OCI-LY1 (cell line): ENCODE measurements around the gene ITIH2.
A peak's percentile ranks its signal among the peaks of the same experiment; 100 is the strongest.

ENCODE experiments used
- H2AFZ ChIP-seq: fragments of 200-600 bp; sonication (generic), shearing (Covaris generic); 2 replicates; pipeline ENCODE4 v1.6.0; 2014; ENCODE audit warnings: antibody characterized with exemption, mild to moderate bottlenecking, low read length
- H3F3A ChIP-seq: fragments of 200-600 bp; sonication (generic), shearing (Covaris generic); 2 replicates; pipeline ENCODE4 v1.6.0; 2014; ENCODE audit warnings: mild to moderate bottlenecking, antibody characterized with exemption, low read length, moderate library complexity; ENCODE audit not compliant: insufficient read depth
- H3K27ac ChIP-seq: fragments of 200-600 bp; sonication (generic); 2 replicates; pipeline ENCODE4 v1.5.1; 2014; ENCODE audit warnings: low read length, mixed run types, mild to moderate bottlenecking, low read depth; ENCODE audit not compliant: poor library complexity, severe bottlenecking
- H3K27me3 ChIP-seq: fragments of 200-600 bp; sonication (generic); 2 replicates; pipeline ENCODE4 v1.6.0; 2014; ENCODE audit warnings: antibody characterized with exemption, mild to moderate bottlenecking, low read length, moderate library complexity; ENCODE audit not compliant: insufficient read depth
- H3K36me3 ChIP-seq: fragments of 200-600 bp; sonication (generic); 2 replicates; pipeline ENCODE4 v1.6.1; 2014; ENCODE audit warnings: mild to moderate bottlenecking, antibody characterized with exemption, low read length, moderate library complexity, mixed read lengths; ENCODE audit not compliant: insufficient read depth
- H3K4me1 ChIP-seq: fragments of 200-600 bp; sonication (generic); 2 replicates; pipeline ENCODE4 v1.5.1; 2014; ENCODE audit warnings: mild to moderate bottlenecking, low read length, moderate library complexity; ENCODE audit not compliant: insufficient read depth, severe bottlenecking
- H3K4me2 ChIP-seq: fragments of 200-600 bp; sonication (generic), shearing (Covaris generic); 2 replicates; pipeline ENCODE4 v1.6.1; 2014; ENCODE audit warnings: low read length
- H3K4me3 ChIP-seq: fragments of 200-600 bp; sonication (generic); 2 replicates; pipeline ENCODE4 v1.5.1; 2014; ENCODE audit warnings: low read length, low read depth, mild to moderate bottlenecking, mixed read lengths; ENCODE audit not compliant: poor library complexity, severe bottlenecking
- H3K79me2 ChIP-seq: fragments of 200-600 bp; shearing (Covaris generic); 2 replicates; pipeline ENCODE4 v1.6.1; 2016; ENCODE audit warnings: mixed run types, low read length, mixed read lengths; ENCODE audit not compliant: insufficient read depth
- H3K9ac ChIP-seq: fragments of 200-600 bp; sonication (generic), shearing (Covaris generic); 2 replicates; pipeline ENCODE4 v1.6.1; 2014; ENCODE audit warnings: mild to moderate bottlenecking, low read length, mixed read lengths
- H3K9me2 ChIP-seq: fragments of 200-600 bp; sonication (generic), shearing (Covaris generic); 2 replicates; pipeline ENCODE4 v1.6.1; 2014; ENCODE audit warnings: low read depth, mild to moderate bottlenecking, low read length, mixed read lengths
- H3K9me3 ChIP-seq: fragments of 200-600 bp; shearing (Covaris generic); 2 replicates; pipeline ENCODE4 v1.6.1; 2014; ENCODE audit warnings: low read length, mixed read lengths
- H4K20me1 ChIP-seq: fragments of 200-600 bp; sonication (generic), shearing (Covaris generic); 2 replicates; pipeline ENCODE4 v1.6.0; 2016; ENCODE audit warnings: mild to moderate bottlenecking, low read length; ENCODE audit not compliant: insufficient read depth
- EZH2 ChIP-seq: fragments of 200-600 bp; sonication (generic), shearing (Covaris generic); IDR thresholded peaks from 2 replicates; pipeline ENCODE4 v1.8.0; 2017; ENCODE audit warnings: borderline replicate concordance, mixed run types, mild to moderate bottlenecking, antibody characterized with exemption, low read length, moderate library complexity, mixed read lengths
- TF ChIP-seq, protein P1 (sequence below): fragments of 200-600 bp; sonication (generic), shearing (Covaris generic); IDR thresholded peaks from 2 replicates; pipeline ENCODE4 v1.5.1; 2017; ENCODE audit warnings: mild to moderate bottlenecking, antibody characterized with exemption, low read length, moderate library complexity, mixed read lengths

ITIH2 gene

DNA sequence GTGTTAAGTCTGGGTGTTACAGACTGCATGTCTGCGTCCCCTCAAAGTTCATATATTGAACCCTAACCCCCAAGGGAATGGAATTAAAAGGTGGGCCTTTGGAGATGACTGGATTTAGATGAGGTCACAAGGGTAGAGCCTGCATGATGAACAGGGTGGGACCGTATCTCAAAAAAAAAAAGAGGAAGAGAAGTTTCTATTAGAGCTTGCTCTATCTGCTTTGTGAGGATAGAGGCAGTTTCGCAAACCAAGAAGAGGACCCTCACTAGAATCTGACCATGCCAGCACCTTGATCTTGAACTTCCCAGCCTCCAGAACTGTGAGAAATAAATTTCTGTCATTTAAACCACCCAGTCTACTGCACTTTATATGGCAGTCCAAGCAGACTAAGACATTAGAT is 83.3 kb downstream of the ITIH2 start:
- Histone ChIP-seq H2AFZ (no peak overlapping the region), H3K4me2 (peak overlapping the region; percentile 76), H3K36me3 (peaks cover 27% of the 10 kb centered on the region), H3K27me3 (no peaks in the 10 kb centered on the region), H3K9ac (peak overlapping the region; percentile 89; the same call in 1 of the 2 replicates), H3F3A (no peaks in the 10 kb centered on the region), H3K9me2 (no peaks in the 10 kb centered on the region), H3K4me3 (peak overlapping the region; percentile 96), H3K79me2 (peaks cover 82% of the 10 kb centered on the region), H3K9me3 (no peaks in the 10 kb centered on the region), H3K4me1 (peaks cover 39% of the 10 kb centered on the region), H4K20me1 (no peaks in the 10 kb centered on the region), H3K27ac (no peak overlapping the region)
- TF ChIP-seq, protein P1, sequence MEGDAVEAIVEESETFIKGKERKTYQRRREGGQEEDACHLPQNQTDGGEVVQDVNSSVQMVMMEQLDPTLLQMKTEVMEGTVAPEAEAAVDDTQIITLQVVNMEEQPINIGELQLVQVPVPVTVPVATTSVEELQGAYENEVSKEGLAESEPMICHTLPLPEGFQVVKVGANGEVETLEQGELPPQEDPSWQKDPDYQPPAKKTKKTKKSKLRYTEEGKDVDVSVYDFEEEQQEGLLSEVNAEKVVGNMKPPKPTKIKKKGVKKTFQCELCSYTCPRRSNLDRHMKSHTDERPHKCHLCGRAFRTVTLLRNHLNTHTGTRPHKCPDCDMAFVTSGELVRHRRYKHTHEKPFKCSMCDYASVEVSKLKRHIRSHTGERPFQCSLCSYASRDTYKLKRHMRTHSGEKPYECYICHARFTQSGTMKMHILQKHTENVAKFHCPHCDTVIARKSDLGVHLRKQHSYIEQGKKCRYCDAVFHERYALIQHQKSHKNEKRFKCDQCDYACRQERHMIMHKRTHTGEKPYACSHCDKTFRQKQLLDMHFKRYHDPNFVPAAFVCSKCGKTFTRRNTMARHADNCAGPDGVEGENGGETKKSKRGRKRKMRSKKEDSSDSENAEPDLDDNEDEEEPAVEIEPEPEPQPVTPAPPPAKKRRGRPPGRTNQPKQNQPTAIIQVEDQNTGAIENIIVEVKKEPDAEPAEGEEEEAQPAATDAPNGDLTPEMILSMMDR: no peak

DNA sequence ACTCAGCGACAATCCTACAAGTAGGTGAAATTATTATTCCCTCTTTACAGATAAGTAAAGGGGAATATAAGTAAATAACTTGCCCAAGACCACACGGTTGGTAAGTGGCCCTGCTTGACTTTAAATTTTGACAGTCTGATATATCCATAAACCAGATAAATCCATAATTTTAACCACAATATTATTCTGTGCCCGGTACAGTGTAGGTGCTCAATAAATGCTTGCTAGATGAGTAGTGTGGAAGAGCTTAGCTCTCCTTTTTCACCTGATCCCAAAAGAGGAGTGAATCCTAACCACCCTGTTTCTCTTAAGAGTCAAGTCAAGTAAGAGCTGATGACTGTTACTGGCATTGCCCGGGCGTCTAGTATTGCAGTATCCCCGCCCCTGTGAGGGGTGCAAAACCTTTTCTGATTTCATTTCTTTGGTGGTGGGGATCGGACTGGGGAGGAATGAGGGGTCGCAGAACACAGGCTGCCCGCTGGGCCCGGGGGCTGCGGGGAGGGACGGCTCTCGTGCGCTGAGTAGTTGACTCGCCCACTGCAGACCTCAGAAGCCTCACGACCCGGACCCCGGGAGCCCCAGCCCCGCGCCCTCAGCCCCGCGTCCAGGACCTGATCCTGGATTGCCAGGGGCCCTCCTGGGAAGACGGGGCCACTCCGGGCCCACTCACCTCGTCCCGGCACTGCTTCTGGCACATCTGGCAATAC is 84.2 kb downstream of the ITIH2 start:
- H2AFZ ChIP-seq: no peak overlapping the region
- peaks cover 39% of the 10 kb centered on the region for H3K4me1 ChIP-seq
- no peaks in the 10 kb centered on the region for H3K9me2 ChIP-seq
- no peaks in the 10 kb centered on the region for H3F3A ChIP-seq
- TF ChIP-seq, protein P1: no peak
- H3K36me3 ChIP-seq: peaks cover 34% of the 10 kb centered on the region
- peaks cover 91% of the 10 kb centered on the region for H3K79me2 ChIP-seq
- peak overlapping the region; percentile 89 for H3K9ac ChIP-seq
- H3K9me3 ChIP-seq: no peaks in the 10 kb centered on the region
- H4K20me1 ChIP-seq: no peaks in the 10 kb centered on the region
- H3K27ac ChIP-seq: no peak overlapping the region
- H3K27me3 ChIP-seq: no peaks in the 10 kb centered on the region
- peak overlapping the region; percentile 76 for H3K4me2 ChIP-seq
- H3K4me3 ChIP-seq: peak overlapping the region; percentile 96

DNA sequence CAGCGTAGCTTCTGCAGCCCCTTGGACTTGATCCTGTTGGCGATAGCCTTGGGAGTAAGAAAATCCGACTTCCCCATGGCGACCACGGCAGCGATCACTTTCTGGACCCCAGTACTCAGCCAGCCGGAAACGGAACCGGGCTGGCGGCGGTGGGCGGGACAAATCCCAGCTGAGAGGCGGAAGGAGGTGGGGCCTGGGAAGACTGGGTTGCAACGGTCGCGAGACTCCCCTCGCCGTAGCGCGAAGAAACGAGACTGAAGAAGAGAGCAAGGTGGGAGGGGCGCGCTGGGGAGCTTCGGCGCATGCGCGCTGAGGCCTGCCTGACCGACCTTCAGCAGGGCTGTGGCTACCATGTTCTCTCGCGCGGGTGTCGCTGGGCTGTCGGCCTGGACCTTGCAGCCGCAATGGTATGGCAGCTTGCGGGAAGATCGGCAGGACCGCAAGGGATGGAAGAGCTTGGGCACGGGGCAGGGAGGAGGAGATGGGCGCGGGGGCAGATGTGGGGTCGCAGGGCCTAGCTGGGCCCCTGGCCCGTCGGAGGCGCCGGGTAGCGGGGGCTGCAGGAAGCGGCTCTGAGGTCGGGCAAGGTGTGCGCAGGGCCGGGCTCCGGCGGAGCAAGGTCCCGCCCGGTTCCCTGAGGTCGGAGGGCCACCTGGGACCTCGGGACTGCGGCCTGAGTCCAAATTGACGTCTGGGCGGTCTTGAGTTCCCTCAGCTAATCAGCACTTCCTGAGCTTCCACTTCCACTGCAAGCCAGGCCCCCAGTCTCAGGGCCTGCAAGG is 84.9 kb downstream of the ITIH2 start, which contains the start of the genes ATP5F1C and KIN:
Gene ATP5F1C (plus strand): TSS at position 321 of the 782 bp plus-strand sequence. CDS start 31 bp downstream, at position 352.
Gene KIN (minus strand): TSS at position 137 of the 782 bp plus-strand sequence. CDS start 60 bp downstream, at position 77.
- no peak within 1 kb of the TSS for H2AFZ ChIP-seq
- no peaks in the 10 kb centered on the region for H3K27me3 ChIP-seq
- H3K9me3 ChIP-seq: no peaks in the 10 kb centered on the region
- no peaks in the 10 kb centered on the region for H3F3A ChIP-seq
- H3K9me2 ChIP-seq: no peaks in the 10 kb centered on the region
- no peaks in the 10 kb centered on the region for H4K20me1 ChIP-seq
- H3K27ac ChIP-seq: peak within 1 kb of the TSS; percentile 9
- H3K9ac ChIP-seq: peak within 1 kb of the TSS; percentile 89
- H3K4me3 ChIP-seq: peak within 1 kb of the TSS; percentile 96
- TF ChIP-seq, protein P1: no peak
- no peak for TF ChIP-seq EZH2
- H3K4me2 ChIP-seq: peak within 1 kb of the TSS; percentile 80
- H3K4me1 ChIP-seq: peaks cover 39% of the 10 kb centered on the region
- peaks cover 36% of the 10 kb centered on the region for H3K36me3 ChIP-seq
- peaks cover 92% of the 10 kb centered on the region for H3K79me2 ChIP-seq
